ENCODE data around the gene ARFGEF3.

ARFGEF3 gene

DNA sequence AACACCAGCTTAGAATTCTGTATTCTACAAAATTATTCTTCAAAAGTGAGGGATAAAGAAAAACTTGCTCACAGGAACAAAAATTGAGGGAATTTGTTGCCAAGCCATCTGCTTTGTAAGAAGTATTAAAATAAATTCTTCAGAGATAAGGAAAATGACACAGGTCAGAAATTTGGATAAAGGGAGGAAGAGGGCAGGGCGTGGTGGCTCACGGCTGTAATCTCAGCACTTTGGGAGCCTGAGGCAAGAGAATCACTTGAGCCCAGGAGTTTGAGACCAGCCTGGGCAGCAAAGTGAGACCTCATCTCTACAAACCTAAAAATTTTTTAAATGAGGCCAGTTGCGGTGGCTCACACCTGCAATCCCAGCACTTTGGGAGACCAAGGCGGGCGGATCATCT is 227.8 kb downstream of the ARFGEF3 start:
- peak overlapping the region; percentile 99 for H3K27ac ChIP-seq
- TF ChIP-seq, protein P1, sequence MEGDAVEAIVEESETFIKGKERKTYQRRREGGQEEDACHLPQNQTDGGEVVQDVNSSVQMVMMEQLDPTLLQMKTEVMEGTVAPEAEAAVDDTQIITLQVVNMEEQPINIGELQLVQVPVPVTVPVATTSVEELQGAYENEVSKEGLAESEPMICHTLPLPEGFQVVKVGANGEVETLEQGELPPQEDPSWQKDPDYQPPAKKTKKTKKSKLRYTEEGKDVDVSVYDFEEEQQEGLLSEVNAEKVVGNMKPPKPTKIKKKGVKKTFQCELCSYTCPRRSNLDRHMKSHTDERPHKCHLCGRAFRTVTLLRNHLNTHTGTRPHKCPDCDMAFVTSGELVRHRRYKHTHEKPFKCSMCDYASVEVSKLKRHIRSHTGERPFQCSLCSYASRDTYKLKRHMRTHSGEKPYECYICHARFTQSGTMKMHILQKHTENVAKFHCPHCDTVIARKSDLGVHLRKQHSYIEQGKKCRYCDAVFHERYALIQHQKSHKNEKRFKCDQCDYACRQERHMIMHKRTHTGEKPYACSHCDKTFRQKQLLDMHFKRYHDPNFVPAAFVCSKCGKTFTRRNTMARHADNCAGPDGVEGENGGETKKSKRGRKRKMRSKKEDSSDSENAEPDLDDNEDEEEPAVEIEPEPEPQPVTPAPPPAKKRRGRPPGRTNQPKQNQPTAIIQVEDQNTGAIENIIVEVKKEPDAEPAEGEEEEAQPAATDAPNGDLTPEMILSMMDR (conservative IDR thresholded peaks at IDR 0.05), result no peak

Measured in VCaP (cell line).